ENCODE measurements around the gene CCDC201. TPM values are rescaled to one million over a fixed set of nuclear protein-coding genes. Genes with fewer than 3 reads are reported as not detected.

The CCDC201 gene
- total RNA-seq, 2 experiments from 2014 or later = not detected

GRCh38 chr7:45911311-45911710 is 38.4 kb upstream of the CCDC201 start:
- no peak for TF ChIP-seq CTCF (IDR thresholded peaks at IDR 0.05)
- H3K36me3 ChIP-seq (ENCODE audit: insufficient read depth, low read length) = no peaks in the 10 kb centered on the region
- Mint-ChIP-seq H3K27ac (no peak overlapping the region), H3K4me1 (ENCODE audit: low read depth) (no peaks in the 10 kb centered on the region), H3K9me3 (no peaks in the 10 kb centered on the region), H3K27me3 (peaks cover 27% of the 10 kb centered on the region), H3K36me3 (ENCODE audit: low read depth) (no peaks in the 10 kb centered on the region), H3K4me3 (no peak overlapping the region)
- H3K27me3 ChIP-seq (ENCODE audit: control insufficient read depth in 1 of 2, insufficient read depth in 2 of 2, low read length in 2 of 2) = no peaks in the 10 kb centered on the region
- peaks cover 0 to 4% of the 10 kb centered on the region in 2 experiments for H3K9me3 ChIP-seq (ENCODE audit: control insufficient read depth in 1 of 2, insufficient read depth in 1 of 2, low read length in 2 of 2)
- H3K4me3 ChIP-seq (ENCODE audit: low read length) = no peak overlapping the region
- no peaks in the 10 kb centered on the region for H3K4me1 ChIP-seq (ENCODE audit: insufficient read depth, low read length)
- no peak overlapping the region for H3K27ac ChIP-seq (ENCODE audit: low read depth in 1 of 2, low read length in 2 of 2)
- ChIA-PET POLR2A (no interaction called here), CTCF (no interaction called here)
- intact Hi-C loops (cut with DNase I, micrococcal nuclease) = no loop called here
- DNase-seq (no peak), ATAC-seq (ENCODE audit: poor library complexity) (no peak)

- H3K4me1 ChIP-seq (ENCODE audit: insufficient read depth, low read length) = no peaks in the 10 kb centered on the region
- TF ChIP-seq CTCF (IDR thresholded peaks at IDR 0.05) = no peak
- no peaks in the 10 kb centered on the region for H3K36me3 ChIP-seq (ENCODE audit: insufficient read depth, low read length)
- H3K9me3 Mint-ChIP-seq = no peaks in the 10 kb centered on the region
- peaks cover 0 to 4% of the 10 kb centered on the region in 2 experiments for H3K9me3 ChIP-seq (ENCODE audit: control insufficient read depth in 1 of 2, insufficient read depth in 1 of 2, low read length in 2 of 2)
- ATAC-seq (ENCODE audit: poor library complexity) (no peak), DNase-seq (no peak)
- CTCF ChIA-PET = no interaction called here
- no peak overlapping the region for H3K4me3 ChIP-seq (ENCODE audit: low read length)
- H3K27me3 ChIP-seq (ENCODE audit: control insufficient read depth in 1 of 2, insufficient read depth in 2 of 2, low read length in 2 of 2) = no peaks in the 10 kb centered on the region
- H3K27ac ChIP-seq (ENCODE audit: low read depth in 1 of 2, low read length in 2 of 2) = no peak overlapping the region
- no peak overlapping the region for H3K4me3 Mint-ChIP-seq
- H3K36me3 Mint-ChIP-seq (ENCODE audit: low read depth) = no peaks in the 10 kb centered on the region
- intact Hi-C loops (cut with DNase I, micrococcal nuclease) = no loop called here
- H3K27me3 Mint-ChIP-seq = peaks cover 23% of the 10 kb centered on the region
- POLR2A ChIA-PET = no interaction called here
- no peak overlapping the region for H3K27ac Mint-ChIP-seq
- no peaks in the 10 kb centered on the region for H3K4me1 Mint-ChIP-seq (ENCODE audit: low read depth)
These were observed 38.0 kb upstream of the CCDC201 start for GRCh38 chr7:45910855-45911254.

- H3K27me3 ChIP-seq (ENCODE audit: control insufficient read depth in 1 of 2, insufficient read depth in 2 of 2, low read length in 2 of 2) = no peaks in the 10 kb centered on the region
- H3K9me3 ChIP-seq (ENCODE audit: control insufficient read depth in 1 of 2, insufficient read depth in 1 of 2, low read length in 2 of 2) = peaks cover 0 to 4% of the 10 kb centered on the region in 2 experiments
- ChIA-PET CTCF (no interaction called here), POLR2A (no interaction called here)
- H3K9me3 Mint-ChIP-seq = no peaks in the 10 kb centered on the region
- intact Hi-C loops (cut with DNase I, micrococcal nuclease) = no loop called here
- no peak for ATAC-seq (ENCODE audit: poor library complexity)
- no peaks in the 10 kb centered on the region for H3K36me3 ChIP-seq (ENCODE audit: insufficient read depth, low read length)
- H3K27ac Mint-ChIP-seq = no peak overlapping the region
- TF ChIP-seq CTCF (IDR thresholded peaks at IDR 0.05) = no peak
- no peaks in the 10 kb centered on the region for H3K4me1 ChIP-seq (ENCODE audit: insufficient read depth, low read length)
- no peak overlapping the region for H3K4me3 Mint-ChIP-seq
- H3K4me3 ChIP-seq (ENCODE audit: low read length) = no peak overlapping the region
- H3K4me1 Mint-ChIP-seq (ENCODE audit: low read depth) = no peaks in the 10 kb centered on the region
- H3K36me3 Mint-ChIP-seq (ENCODE audit: low read depth) = no peaks in the 10 kb centered on the region
- no peak for DNase-seq
- no peak overlapping the region for H3K27ac ChIP-seq (ENCODE audit: low read depth in 1 of 2, low read length in 2 of 2)
- H3K27me3 Mint-ChIP-seq = peaks cover 20% of the 10 kb centered on the region
These were observed 36.7 kb upstream of the CCDC201 start for GRCh38 chr7:45909561-45909960.
